Gastroesophageal sphincter (tissue), 3 donors: Measurements from ENCODE around the gene DIP2C.

ENCODE experiments used
- CTCF ChIP-seq, 4 experiments: fragments of 200-600 bp in 2 of 4; fragments of 450-650 bp in 2 of 4; sonication (generic) in 1 of 4; IDR thresholded peaks; one replicate each; pipeline ENCODE4 v1.5.1; 2017 to 2019; ENCODE audit warnings: antibody characterized with exemption in 4 of 4, mild to moderate bottlenecking in 2 of 4, moderate library complexity in 2 of 4
- EP300 ChIP-seq: sonication (generic); formaldehyde crosslinking; IDR thresholded peaks from one replicate; pipeline ENCODE4 v1.6.1; 2017; ENCODE audit warnings: antibody characterized with exemption, mild to moderate bottlenecking

- TF ChIP-seq CTCF (IDR thresholded peaks at IDR 0.05) (no peak), EP300 (no peak)
Observed at GRCh38 chr10:504121-504611, 185.3 kb downstream of the DIP2C start.
